GM18858 (cell line): Measurements from ENCODE around the gene TRIP13.
A peak's percentile ranks its signal among the peaks of the same experiment; 100 is the strongest.
"Not testable (repeated sequence)": the region's sequence is repeated elsewhere in the genome, so short reads cannot be mapped to it uniquely, and the experiment has no call there.

ENCODE experiments used
- ATAC-seq: cut with Tn5 transposase; IDR thresholded peaks from one replicate; pipeline ENCODE4 v1.9.1; 2021; ENCODE audit not compliant: unreplicated experiment

Gene TRIP13

GRCh38 chr5:916441-917293 lies 24.0 kb downstream of the TRIP13 start:
- ATAC-seq: no peak

GRCh38 chr5:918717-919116 lies 26.0 kb downstream of the TRIP13 start:
- not testable (repeated sequence) for ATAC-seq

- ATAC-seq: no peak
Measured at GRCh38 chr5:919356-920000, 26.8 kb downstream of the TRIP13 start.

- ATAC-seq: no peak
Measured at GRCh38 chr5:920321-920720, 27.6 kb downstream of the TRIP13 start.

- no peak for ATAC-seq
Measured at GRCh38 chr5:921456-922435, 29.1 kb downstream of the TRIP13 start.

GRCh38 chr5:922436-923280 lies 30.0 kb downstream of the TRIP13 start:
- ATAC-seq: no peak

- peak; percentile 60 for ATAC-seq
Measured at GRCh38 chr5:923281-923873, 30.7 kb downstream of the TRIP13 start.

GRCh38 chr5:926417-927171 lies 33.9 kb downstream of the TRIP13 start:
- ATAC-seq: no peak

GRCh38 chr5:927172-928015 lies 34.7 kb downstream of the TRIP13 start:
- ATAC-seq: no peak

- not testable (repeated sequence) for ATAC-seq
Measured at GRCh38 chr5:929182-929581, 36.5 kb downstream of the TRIP13 start.

- ATAC-seq: no peak
Measured at GRCh38 chr5:929596-929995, 36.9 kb downstream of the TRIP13 start.

- ATAC-seq: no peak
Measured at GRCh38 chr5:930866-931265, 38.2 kb downstream of the TRIP13 start.

- no peak for ATAC-seq
Measured at GRCh38 chr5:931570-932145, 39.0 kb downstream of the TRIP13 start.

- ATAC-seq: no peak
Measured at GRCh38 chr5:932151-932627, 39.5 kb downstream of the TRIP13 start.

GRCh38 chr5:932628-933250 lies 40.1 kb downstream of the TRIP13 start:
- ATAC-seq: no peak

GRCh38 chr5:933251-933861 lies 40.7 kb downstream of the TRIP13 start:
- ATAC-seq: no peak

GRCh38 chr5:933951-934350 lies 41.3 kb downstream of the TRIP13 start:
- ATAC-seq: not testable (repeated sequence)
